HG03457 (cell line): ENCODE results near the gene PPP1R16B.
A peak's percentile ranks its signal among the peaks of the same experiment; 100 is the strongest.

Experiments used
- ATAC-seq: cut with Tn5 transposase; IDR thresholded peaks from one replicate; pipeline ENCODE4 v1.9.1; 2021; ENCODE audit warnings: moderate number of reproducible peaks; ENCODE audit not compliant: unreplicated experiment

Gene PPP1R16B

DNA sequence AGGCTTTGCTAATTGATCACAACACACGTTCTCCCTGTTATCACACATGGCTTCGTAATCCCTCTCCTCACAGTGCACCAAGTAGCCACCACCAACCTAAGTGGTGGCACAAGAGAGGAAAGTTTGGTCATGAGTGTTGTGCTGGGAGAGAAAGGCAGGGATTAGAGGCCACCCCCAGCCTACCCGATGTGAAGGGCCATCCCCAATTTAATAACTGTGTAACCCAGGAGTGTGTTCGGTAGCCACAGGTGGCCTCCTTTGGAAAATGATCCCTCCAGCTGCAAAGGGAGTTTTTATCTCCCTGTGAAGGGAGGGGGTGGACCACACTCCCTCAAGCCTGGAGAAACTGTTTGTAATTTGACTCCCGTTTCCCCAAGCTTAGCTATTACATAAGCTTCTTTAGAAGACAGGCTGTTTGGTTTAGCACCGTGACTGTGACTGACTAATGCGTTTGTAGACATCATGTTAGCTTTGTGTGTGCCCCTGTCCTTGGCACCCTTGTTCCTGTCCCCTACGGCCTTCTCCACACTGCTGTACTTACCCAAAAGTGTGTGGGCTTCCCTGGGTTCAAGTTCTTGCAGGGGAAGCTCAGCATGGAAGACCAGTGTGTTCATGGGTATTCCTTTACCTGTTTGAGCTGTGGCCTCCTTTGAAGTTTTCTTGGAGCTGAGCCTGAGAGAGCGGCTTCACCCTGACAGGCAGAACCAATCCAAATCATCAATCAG lies 20.6 kb downstream of the PPP1R16B start:
- ATAC-seq, result no peak

DNA sequence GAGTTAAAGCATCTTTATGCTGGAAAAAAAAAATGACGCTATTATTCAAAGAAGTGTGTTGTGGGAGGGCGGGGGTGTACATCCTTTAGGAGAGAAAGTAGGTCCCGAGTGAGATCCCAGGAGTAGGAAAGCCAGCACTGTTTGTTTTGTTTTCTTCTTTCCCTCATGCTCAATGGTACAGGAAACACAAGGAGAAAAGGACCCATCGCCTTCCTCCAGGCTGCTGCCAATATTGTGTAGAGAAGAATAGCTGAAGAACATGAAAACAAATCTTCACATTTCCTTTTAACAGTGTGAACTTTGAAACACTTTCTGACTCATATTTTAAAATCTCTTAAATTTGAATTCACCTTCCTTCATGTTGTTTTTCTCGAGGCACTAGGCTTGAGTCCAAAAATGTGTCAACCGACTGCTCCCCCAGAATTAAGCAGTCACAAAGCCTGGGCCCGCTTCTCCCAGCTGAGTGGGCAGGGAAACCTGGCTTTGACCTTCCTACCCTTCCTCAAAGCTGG lies 22.3 kb downstream of the PPP1R16B start:
- ATAC-seq, result no peak

DNA sequence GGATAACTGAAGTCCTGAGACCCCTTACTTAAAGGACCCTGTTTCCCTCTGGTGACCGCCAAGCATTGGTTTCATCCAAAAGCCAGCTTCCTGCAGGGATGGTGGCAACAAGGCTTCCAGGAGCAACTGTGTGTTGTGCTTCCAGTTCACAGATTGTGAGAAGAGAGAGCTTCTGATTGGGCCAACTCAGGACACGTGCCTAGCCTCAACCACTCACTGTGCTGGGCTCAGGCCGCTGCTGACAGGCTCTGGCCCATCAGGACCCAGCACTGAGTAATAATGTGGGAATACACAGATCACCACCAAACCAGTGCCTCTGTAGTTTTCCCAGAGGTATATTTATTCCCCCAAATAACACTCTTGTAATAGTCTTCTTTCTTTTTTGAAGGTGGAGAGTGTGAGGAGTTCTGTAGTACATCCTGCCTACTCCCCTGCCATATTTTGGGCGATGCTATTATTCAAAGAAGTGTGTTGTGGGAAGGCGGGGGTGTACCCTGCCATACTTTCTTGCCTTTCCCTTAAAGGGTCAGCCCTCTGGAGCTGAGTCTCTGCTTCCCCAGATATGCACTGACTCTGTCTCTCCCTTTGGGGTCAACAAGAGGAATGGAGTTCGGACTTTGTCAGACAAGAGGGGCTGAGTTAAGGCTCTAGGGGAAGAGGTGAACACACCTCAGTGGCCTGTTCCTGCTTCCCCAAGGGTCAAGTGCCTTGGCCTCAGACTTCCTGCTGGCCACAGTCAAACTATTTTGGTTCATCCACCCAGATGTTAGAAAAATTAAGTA lies 23.2 kb downstream of the PPP1R16B start:
- no peak for ATAC-seq

DNA sequence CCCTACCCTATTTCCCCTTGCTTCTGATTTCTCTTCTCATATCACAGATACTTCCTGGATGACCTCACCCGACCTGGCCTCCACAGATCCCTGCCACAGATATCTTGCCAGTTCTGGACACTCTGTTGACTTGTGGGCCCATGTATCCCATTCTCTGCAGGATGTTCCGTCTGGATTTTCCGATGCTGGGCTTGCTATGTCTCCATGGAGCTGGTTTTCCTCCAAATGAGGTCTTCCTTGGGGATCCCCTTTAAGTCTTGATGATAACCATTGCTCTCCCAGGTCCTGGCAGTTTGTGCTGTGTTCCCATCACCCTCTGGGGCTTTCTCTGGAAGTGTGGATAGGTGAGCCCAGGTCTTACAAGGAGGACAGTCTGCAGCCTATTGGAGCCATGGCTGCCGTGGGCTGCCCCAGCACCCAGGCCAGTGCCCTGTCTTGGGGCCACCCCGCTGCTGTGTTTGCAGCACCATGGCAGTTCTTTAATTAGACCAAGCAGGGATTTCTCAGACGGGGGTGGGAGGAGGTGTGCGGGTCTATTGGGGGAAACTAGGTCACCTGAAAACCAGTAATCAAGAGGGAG lies 23.9 kb downstream of the PPP1R16B start:
- ATAC-seq, result no peak

DNA sequence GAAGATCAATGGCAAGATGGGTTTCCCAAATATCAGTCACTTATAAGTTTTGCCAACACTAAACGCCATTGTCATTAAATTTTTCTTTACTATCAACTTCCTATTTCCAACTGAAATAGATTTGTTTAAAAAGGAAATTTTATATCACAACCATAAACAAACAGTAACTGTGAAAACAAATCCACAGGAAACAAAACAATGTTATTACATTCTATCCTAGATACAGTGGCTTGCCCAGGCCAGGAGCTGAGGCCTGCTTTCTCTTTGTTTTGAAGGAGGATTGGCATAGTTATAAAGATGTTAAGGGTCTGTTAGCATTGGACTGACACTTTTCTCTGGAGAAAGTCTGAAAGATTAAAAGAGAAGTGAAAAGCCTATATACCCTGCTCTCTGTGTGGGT lies 24.9 kb downstream of the PPP1R16B start:
- no peak for ATAC-seq

DNA sequence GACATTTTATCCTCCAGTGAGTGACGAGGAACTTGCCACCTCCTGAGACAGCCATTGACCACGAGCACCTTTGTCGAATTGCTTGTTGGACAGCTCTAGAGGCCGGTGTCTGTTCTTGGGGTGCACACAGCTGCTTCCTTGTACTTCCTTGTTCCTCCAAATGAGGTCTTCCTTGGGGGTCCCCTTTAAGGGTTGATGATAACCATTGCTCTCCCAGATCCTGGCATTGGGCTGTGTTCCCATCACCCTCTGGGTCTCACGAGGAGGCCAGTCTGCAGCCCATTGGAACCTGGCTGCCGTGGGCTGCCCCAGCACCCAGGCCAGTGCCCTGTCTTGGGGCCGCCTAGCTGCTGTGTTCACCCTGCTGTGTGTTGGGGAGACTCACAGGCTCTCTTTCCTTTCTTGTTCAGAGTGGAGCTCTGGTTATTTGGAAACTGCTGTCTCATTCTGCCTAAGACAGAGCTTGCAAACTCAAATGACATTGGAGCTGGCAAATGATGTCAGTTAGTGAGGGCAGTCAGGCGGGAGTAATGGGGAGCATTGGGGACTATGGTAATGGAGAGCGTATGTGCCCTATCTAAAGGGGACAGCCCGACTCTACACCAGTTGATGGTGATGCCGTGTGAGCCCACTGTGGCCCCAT lies 25.7 kb downstream of the PPP1R16B start:
- ATAC-seq, result no peak

DNA sequence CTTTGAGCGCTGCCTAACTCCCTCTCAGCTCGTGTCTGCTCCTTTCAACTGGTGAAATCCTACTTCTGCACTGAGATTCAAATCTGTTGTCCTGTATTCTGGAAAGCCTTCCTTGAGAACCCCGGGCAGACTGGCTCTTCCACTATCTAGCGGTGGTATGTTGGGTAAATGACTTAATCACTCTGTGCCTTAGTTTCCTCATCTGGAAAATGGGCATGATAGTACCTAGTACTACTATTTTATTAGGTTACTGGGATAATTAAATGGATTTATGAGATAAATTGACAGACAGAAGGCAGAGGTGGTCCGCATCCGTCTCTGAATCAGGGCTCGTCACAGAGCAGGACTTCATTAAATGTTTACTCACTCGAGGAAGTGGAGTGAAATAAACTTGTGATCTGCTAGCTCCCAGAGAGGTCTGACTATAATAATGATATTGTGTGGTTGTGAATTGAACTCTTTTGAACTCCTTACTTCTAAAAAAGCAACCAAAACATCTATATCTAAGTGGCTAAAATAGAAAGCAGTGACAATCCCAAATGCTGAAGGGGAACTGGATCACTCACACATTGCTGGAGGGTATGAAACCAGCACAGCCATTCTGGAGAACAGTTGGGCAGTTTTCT lies 26.6 kb downstream of the PPP1R16B start:
- ATAC-seq, result no peak

DNA sequence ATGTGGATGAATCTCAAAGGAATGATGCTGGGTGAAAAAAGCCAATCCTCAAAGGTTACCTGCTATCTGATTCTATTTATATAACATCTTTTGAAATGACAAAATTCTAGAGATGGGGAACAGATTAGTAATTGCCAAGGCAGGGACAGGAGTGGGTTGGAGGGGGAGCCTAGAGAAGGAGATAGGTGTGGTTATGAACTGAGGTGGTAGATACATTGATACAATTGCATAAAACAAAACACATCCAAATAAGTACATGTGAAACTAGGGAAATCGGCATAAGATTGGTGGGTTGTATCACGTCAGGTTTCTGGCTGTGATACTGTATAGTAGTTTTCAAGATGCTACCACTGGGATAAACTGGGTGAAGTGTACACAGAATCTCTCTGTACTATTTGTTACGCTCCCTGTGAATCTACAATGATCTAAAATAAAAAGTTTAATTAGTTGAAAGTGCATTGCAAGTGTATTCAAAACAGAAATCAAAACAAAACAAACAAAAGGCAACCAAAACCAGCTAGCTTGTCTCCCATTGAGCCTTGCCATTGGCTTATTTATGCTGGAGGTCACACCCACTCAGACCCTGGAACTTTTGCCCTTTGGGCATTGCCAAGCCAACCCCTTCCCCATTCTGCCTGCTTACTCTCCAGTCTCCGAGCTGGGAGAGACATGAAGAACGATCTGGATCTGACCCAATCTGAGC lies 27.8 kb downstream of the PPP1R16B start:
- no peak for ATAC-seq

DNA sequence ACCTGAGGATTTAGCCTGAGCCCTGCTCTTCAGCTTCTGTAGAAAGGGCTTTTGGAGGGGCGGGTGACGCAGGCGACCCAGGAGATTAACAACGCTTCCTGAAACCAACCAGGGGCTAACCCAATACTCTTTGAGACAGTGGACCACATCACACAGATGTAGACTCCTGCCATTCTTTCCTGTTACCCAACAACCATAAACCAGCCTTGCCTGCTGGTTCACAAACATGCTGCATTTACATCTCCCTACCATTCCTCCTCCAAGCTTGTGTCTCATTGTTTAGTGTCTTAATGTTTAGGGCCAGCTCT lies 28.3 kb downstream of the PPP1R16B start:
- no peak for ATAC-seq

DNA sequence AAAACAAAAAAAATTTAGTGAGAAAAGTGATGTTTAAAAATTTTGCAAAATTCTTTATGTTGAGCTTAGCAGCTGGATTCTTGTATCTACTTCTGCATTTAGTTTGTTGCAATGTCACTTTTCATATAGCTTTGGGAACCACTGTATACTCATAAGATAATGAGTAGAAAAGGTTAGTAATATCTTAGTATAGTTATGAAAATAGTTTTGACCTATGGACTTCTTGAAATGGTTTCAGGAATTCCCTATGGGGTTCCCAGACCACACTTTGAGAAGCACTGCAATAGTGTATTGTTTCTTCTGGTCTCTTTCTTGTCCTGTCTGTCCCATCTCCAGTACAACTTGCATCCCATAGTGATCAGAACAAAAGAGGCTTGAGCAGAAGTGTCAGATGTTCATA lies 29.4 kb downstream of the PPP1R16B start:
- no peak for ATAC-seq

DNA sequence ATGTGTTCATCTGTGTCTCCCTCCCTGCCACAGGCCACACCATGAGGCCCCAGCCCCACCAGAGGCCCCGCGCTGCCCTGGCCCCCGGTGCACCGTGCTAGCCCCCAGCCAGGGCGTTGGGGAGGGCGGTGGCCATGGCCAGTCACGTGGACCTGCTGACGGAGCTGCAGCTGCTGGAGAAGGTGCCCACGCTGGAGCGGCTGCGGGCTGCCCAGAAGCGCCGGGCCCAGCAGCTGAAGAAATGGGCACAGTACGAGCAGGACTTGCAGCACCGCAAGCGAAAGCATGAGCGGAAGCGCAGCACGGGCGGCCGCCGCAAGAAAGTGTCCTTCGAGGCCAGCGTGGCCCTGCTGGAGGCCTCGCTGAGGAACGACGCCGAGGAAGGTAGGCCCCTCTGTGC lies 30.3 kb downstream of the PPP1R16B start:
- no peak for ATAC-seq

DNA sequence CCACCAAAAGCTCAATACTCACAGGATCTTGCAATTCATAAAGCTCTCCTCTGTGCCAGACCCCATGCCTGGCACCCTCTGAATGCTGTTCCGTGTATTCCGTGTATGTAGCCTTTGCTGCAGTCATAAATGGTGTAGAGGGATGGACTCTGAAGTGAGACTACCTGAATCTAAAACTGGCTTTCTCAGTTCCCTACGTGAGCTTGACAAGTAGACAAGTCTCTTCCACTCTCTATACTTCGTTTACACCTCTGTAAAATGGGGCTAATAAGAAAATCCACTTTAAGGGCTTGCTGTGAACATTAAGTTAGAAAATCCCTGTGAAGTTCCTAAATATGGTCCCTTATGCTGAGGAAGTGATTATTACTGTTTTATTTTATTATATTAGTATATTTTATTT lies 31.5 kb downstream of the PPP1R16B start:
- ATAC-seq, result no peak

DNA sequence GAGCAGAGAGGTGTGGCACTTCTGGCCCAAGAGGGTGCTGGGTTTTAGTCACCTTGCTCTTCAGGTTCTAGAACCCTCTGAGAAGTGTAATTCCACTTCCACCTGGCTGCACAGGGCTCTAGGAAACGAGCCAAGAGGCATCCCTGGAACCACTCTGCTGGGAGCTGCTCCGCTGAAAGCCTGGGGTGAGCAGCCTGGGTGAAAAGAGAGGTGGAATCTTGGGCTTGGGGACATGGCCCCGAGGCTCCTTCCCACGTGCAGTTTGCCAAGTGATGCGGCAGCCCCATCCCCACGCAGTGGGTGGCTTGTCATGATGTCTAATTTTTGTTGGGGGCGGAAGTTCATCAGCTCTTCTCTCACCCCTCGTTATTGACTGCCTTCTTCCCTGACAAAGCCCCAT lies 32.8 kb downstream of the PPP1R16B start:
- ATAC-seq, result no peak

DNA sequence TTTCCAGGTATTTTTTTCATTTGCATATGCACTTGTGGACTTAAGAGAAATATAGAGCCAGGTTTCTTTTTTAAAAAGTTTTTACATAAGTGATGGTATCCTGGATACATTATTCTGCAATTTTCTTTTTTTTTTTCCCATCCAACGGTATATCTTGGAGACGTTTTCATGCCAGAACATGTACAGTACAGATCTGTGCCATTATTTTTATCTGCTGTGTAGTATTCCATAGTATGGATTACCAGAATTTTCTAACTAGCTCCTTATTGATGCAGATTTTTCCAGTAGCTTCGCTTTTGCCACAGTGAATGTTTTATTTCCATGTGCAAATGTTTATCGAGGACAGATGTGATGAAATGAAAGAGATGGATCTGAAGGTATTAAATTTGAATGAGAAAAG lies 34.1 kb downstream of the PPP1R16B start:
- ATAC-seq, result no peak

DNA sequence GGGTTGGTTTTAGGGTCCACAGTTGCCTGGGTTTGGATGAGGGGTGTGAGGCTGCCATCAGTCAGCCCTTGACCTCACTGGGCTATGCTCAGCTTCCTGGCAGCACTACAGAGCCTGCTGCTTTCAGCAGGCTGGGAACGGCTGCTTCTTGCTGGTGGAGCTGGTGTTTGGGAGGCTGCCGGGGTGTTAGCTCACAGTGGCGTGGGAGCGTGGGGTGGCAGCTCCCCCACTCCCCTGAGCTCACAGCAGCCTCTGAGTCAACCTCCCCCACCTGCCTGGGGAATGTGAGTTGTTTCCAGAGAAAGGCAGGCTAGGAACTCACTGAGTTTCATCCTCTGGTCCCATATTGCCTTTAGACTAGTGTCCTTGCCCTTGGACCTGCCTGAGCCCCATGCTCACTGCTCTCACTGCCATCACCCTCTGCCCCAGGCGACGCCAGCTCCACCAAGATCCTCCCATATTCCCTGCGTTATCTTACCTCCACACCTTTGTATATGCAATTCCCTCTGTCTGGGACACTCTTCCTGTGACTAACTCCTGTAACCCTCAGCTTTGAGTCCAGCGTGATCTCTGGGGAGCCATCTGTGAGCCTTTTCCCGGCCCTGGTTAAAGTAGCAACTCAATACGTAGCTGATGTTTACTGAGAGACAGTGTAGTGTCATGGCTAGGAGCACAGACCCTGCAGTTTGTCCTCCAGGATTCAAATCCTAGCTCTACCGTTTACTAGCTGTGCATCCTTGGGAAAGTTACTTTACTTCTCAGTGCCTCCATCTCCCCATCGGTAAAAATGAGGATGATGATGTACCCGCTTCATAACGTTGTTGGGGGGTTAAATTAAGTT lies 34.8 kb downstream of the PPP1R16B start:
- no peak for ATAC-seq

DNA sequence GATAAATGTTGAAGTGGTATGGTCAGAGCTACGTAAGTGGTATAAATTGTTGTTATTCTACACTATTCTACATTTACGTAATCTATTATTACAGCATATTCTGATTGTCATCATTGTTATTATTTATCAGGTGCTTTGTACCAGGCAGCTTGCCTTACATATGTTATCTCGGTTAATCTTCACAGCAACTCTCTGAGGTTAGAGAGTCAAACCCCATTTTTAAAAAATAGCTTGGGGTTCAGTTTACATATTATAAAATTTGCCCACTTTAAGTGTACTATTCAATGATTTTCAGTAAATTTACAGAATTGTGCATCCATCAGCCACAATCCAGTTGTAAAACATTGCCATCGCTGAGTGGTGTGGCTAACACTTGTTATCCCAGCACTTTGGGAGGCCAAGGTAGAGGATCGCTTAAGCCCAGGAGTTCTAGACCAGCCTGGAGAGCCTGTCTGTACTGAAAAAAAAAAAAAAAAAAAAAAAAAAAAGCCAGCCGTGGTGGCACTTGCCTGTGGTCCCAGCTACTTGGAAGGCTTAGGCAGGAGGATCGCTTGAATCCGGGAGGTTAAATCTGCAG lies 35.5 kb downstream of the PPP1R16B start:
- ATAC-seq, result no peak

DNA sequence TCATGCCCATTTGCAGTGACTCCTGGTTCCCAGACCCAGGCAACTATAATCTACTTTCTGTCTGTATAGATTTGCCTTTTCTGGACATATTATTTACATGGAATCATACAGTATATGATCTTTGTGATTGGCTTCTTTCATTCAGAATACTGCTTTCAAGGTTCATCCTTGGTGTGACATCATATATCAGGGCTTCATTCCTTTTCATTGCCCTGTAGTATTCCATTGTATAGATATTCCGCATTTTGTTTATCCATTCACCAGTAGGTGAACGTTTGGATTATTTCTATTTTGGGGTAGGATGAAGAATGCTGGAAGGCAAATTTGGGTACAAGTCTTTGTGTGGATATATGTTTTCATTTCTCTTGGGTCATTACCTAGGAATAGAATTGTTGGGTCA lies 36.1 kb downstream of the PPP1R16B start:
- no peak for ATAC-seq

DNA sequence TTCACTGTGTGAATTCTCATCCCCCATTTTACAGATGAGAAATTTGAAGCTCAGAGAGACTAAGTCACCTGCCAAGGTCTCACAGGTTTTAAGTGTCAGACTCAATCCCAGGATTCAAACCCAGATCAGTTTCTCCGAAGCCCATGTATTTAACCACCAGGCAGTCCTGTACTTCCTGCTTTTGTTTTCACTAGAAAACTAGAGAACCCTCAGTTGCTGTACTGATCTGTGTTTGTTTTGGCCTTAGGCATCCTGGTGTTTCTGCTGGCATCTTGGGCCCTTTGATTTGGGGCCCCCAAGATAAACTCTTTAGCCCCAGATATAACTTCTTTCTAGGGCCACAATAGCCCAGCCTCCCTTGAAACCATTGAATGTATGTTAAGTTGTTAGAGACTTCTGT lies 36.5 kb downstream of the PPP1R16B start:
- peak; percentile 21 for ATAC-seq

DNA sequence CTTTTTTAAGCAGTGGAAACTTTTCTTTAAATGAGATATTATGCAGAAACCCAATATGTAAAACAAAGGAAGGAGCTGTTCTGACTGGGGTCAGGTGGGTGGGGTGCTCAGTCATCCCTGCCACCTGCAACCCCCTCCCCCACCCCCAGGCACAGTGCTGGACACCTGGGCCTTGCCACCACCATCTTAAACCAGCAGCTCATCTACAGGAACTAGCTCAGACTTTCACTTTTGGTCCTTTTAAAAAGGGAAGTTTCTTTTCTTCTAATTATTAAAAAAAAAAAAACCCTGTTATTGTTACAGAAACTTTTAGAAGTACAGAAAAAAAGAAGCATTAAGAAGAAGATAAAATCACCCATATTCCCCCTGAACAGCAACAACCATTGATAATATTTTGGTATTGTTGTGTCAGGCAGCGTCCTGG lies 37.1 kb downstream of the PPP1R16B start:
- ATAC-seq, result peak; percentile 70
